CD14-positive monocyte (primary cell): ENCODE results near the gene SHISA6. TPM values are rescaled to one million over a fixed set of nuclear protein-coding genes. Genes with fewer than 3 reads are reported as not detected.
A peak's percentile ranks its signal among the peaks of the same experiment; 100 is the strongest.

Experiments used
- DNase-seq, 3 donors: peaks; one replicate each; pipeline ENCODE4 v3.0.0-alpha.2; 2011 to 2022
- H2AFZ ChIP-seq: 2 replicates; pipeline ENCODE4 v1.6.0; 2012; ENCODE audit warnings: mild to moderate bottlenecking, low read depth, low read length, inconsistent platforms; ENCODE audit not compliant: insufficient read depth, poor library complexity, severe bottlenecking
- H3K27ac ChIP-seq, 2 donors: 1 replicate in 1 of 2; 2 replicates in 1 of 2; pipeline ENCODE4 v1.5.1; 2012 to 2013; ENCODE audit warnings: low read length in 2 of 2, control low read depth in 1 of 2, inconsistent platforms in 1 of 2, low read depth in 1 of 2, mild to moderate bottlenecking in 1 of 2
- H3K27me3 ChIP-seq, 2 donors: one replicate each; pipeline versions ENCODE4 v1.6.0 to v1.6.1; 2011 to 2013; ENCODE audit warnings: low read length in 2 of 2; ENCODE audit not compliant: control insufficient read depth in 2 of 2, insufficient read depth in 2 of 2
- H3K36me3 ChIP-seq, 2 donors: replicated peaks in 1 of 2; 1 replicate in 1 of 2; 2 replicates in 1 of 2; pipeline versions ENCODE4 v1.5.1 to v1.6.1; 2012 to 2013; ENCODE audit warnings: low read length in 2 of 2, control low read depth in 1 of 2, inconsistent platforms in 1 of 2, mild to moderate bottlenecking in 1 of 2; ENCODE audit not compliant: insufficient read depth in 2 of 2, control insufficient read depth in 1 of 2
- H3K4me1 ChIP-seq, 2 donors: 1 replicate in 1 of 2; 2 replicates in 1 of 2; pipeline versions ENCODE4 v1.5.1 to v1.6.1; 2012 to 2013; ENCODE audit warnings: low read length in 2 of 2, control low read depth in 1 of 2, inconsistent platforms in 1 of 2, mild to moderate bottlenecking in 1 of 2, moderate library complexity in 1 of 2; ENCODE audit not compliant: insufficient read depth in 2 of 2, control insufficient read depth in 1 of 2
- H3K4me2 ChIP-seq: replicated peaks from 2 replicates; pipeline ENCODE3; 2012; ENCODE audit warnings: low read length, moderate library complexity, mild to moderate bottlenecking; ENCODE audit not compliant: poor library complexity, severe bottlenecking; ENCODE audit errors: extremely low read depth
- H3K4me3 ChIP-seq, 3 experiments: fragments of 200-600 bp in 1 of 3; sonication (generic) in 1 of 3; replicated peaks in 1 of 3; 1 replicate in 2 of 3; 2 replicates in 1 of 3; pipeline ENCODE4 v1.5.1; 2011 to 2013; ENCODE audit warnings: low read length in 3 of 3, mild to moderate bottlenecking in 3 of 3, control low read depth in 2 of 3, low read depth in 2 of 3, inconsistent platforms in 1 of 3, moderate library complexity in 1 of 3
- H3K79me2 ChIP-seq: 2 replicates; pipeline ENCODE4 v1.6.0; 2012; ENCODE audit warnings: mild to moderate bottlenecking, control low read depth, inconsistent platforms, low read length, moderate library complexity; ENCODE audit not compliant: insufficient read depth
- H3K9ac ChIP-seq: 2 replicates; pipeline ENCODE4 v1.6.0; 2017; ENCODE audit warnings: low read length, mild to moderate bottlenecking; ENCODE audit not compliant: insufficient read depth, poor library complexity, severe bottlenecking
- H3K9me3 ChIP-seq, 2 donors: replicated peaks in 1 of 2; 1 replicate in 1 of 2; 2 replicates in 1 of 2; pipeline versions ENCODE4 v1.5.1 to v1.6.1; 2012 to 2013; ENCODE audit warnings: low read length in 2 of 2, control low read depth in 1 of 2; ENCODE audit not compliant: control insufficient read depth in 1 of 2, insufficient read depth in 1 of 2
- H4K20me1 ChIP-seq: 2 replicates; pipeline ENCODE4 v1.6.0; 2012; ENCODE audit warnings: mild to moderate bottlenecking, low read length, control low read depth, moderate library complexity; ENCODE audit not compliant: insufficient read depth
- H3K27ac Mint-ChIP-seq, 7 donors: one replicate each; pipeline ENCODE4 v1.8.0; 2020; ENCODE audit warnings: mild to moderate bottlenecking in 7 of 7, mixed read lengths in 7 of 7, moderate library complexity in 6 of 7, inconsistent platforms in 2 of 7
- H3K27me3 Mint-ChIP-seq, 3 donors: one replicate each; pipeline ENCODE4 v1.8.0; 2021 to 2022; ENCODE audit warnings: low read depth in 3 of 3, mild to moderate bottlenecking in 3 of 3, mixed read lengths in 3 of 3, moderate library complexity in 3 of 3, inconsistent platforms in 1 of 3
- H3K36me3 Mint-ChIP-seq, 2 donors: one replicate each; pipeline ENCODE4 v1.8.0; 2020; ENCODE audit warnings: mixed read lengths in 2 of 2, inconsistent platforms in 1 of 2, mild to moderate bottlenecking in 1 of 2
- H3K4me1 Mint-ChIP-seq: one replicate; pipeline ENCODE4 v1.8.0; 2020; ENCODE audit warnings: mild to moderate bottlenecking, mixed read lengths
- H3K4me3 Mint-ChIP-seq, 2 donors: one replicate each; pipeline ENCODE4 v1.8.0; 2020; ENCODE audit warnings: mild to moderate bottlenecking in 2 of 2, mixed read lengths in 2 of 2, moderate library complexity in 1 of 2
- H3K9me3 Mint-ChIP-seq, 7 donors: one replicate each; pipeline ENCODE4 v1.8.0; 2020 to 2022; ENCODE audit warnings: mixed read lengths in 7 of 7, mild to moderate bottlenecking in 6 of 7, moderate library complexity in 6 of 7, inconsistent platforms in 2 of 7
- WGBS: methylation state at CpG from one replicate; pipeline ENCODE4 v1.1.5; 2013; ENCODE audit warnings: missing lambda C conversion rate; ENCODE audit not compliant: insufficient coverage; 5-methylcytosine and 5-hydroxymethylcytosine counted together
- intact Hi-C, 2 donors: fragments of 100-400 bp; cut with micrococcal nuclease; formaldehyde crosslinking; loops; one replicate each; pipeline versions ENCODE4 v1.15.0 to v1.15.1; 2023
- polyA plus RNA-seq, 3 donors: library from polyadenylated mRNA; depleted of rRNA in 1 of 3; unstranded in 2 of 3; stranded (reverse) in 1 of 3; fragments of 300-500 nt in 2 of 3; fragments of >200 nt in 1 of 3; fragmentation: Illumina TruSeq in 2 of 3; gene quantifications; 1 replicate in 2 of 3; 2 replicates in 1 of 3; pipeline ENCODE4 v1.2.3, GENCODE V29; 2012 to 2021
- TF ChIP-seq, protein P1 (sequence below): fragments of 200-600 bp; IDR thresholded peaks from one replicate; pipeline ENCODE4 v1.8.0; 2022; ENCODE audit warnings: antibody characterized with exemption, mild to moderate bottlenecking

Gene SHISA6
- polyA plus RNA-seq, 3 donors, result not detected

DNA sequence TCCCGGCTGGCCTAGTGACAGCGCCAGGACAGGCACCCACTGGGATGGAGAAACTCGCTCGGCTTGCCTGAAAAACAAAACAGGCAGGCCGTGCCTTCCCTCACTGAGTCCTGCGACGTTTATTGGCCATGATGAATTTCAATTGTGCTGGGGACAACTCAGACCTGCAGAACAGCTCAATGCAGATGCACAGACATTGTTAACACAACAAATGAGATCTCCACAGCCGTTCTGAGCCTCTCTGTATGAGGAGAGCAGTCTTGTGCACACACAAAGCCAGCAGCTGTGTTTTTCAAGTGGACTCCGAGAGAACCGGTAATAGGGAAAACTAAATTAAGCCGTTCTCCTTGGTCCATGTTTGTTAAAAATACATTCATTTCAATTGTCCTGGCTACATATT is 15.9 kb downstream of the SHISA6 start:
- no peak overlapping the region for H3K27ac Mint-ChIP-seq
- WGBS, result 84% methylated on average over 3 of the region's 11 CpGs
- Histone ChIP-seq H2AFZ (no peak overlapping the region), H3K9me3 (peaks cover 0 to 6% of the 10 kb centered on the region in 2 donors), H3K27me3 (no peaks in the 10 kb centered on the region), H3K36me3 (no peaks in the 10 kb centered on the region), H4K20me1 (no peaks in the 10 kb centered on the region), H3K79me2 (no peaks in the 10 kb centered on the region), H3K4me1 (no peaks in the 10 kb centered on the region), H3K4me2 (no peak overlapping the region), H3K9ac (no peak overlapping the region), H3K27ac (no peak overlapping the region), H3K4me3 (no peak overlapping the region)
- intact Hi-C loops, result no loop called here
- no peaks in the 10 kb centered on the region for H3K36me3 Mint-ChIP-seq
- H3K4me1 Mint-ChIP-seq, result no peaks in the 10 kb centered on the region
- DNase-seq, result no peak
- TF ChIP-seq, protein P1, sequence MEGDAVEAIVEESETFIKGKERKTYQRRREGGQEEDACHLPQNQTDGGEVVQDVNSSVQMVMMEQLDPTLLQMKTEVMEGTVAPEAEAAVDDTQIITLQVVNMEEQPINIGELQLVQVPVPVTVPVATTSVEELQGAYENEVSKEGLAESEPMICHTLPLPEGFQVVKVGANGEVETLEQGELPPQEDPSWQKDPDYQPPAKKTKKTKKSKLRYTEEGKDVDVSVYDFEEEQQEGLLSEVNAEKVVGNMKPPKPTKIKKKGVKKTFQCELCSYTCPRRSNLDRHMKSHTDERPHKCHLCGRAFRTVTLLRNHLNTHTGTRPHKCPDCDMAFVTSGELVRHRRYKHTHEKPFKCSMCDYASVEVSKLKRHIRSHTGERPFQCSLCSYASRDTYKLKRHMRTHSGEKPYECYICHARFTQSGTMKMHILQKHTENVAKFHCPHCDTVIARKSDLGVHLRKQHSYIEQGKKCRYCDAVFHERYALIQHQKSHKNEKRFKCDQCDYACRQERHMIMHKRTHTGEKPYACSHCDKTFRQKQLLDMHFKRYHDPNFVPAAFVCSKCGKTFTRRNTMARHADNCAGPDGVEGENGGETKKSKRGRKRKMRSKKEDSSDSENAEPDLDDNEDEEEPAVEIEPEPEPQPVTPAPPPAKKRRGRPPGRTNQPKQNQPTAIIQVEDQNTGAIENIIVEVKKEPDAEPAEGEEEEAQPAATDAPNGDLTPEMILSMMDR, result no peak
- peaks cover 0 to 10% (median 3%) of the 10 kb centered on the region in 7 donors for H3K9me3 Mint-ChIP-seq
- H3K4me3 Mint-ChIP-seq, result no peak overlapping the region
- H3K27me3 Mint-ChIP-seq, result peaks cover 0 to 4% (median 0%) of the 10 kb centered on the region in 3 donors

GRCh38 chr17:11264183-11264871 is 23.3 kb downstream of the SHISA6 start:
- WGBS, result no CpG with 5 or more reads among the region's 2 CpGs
- H3K9me3 ChIP-seq, result peaks cover 15 to 27% of the 10 kb centered on the region in 2 donors
- H3K79me2 ChIP-seq, result no peaks in the 10 kb centered on the region
- no peak overlapping the region for H3K27ac Mint-ChIP-seq
- H2AFZ ChIP-seq, result no peak overlapping the region
- intact Hi-C loops, result no loop called here
- no peaks in the 10 kb centered on the region for H3K27me3 ChIP-seq
- no peaks in the 10 kb centered on the region for H3K36me3 ChIP-seq
- H3K4me3 ChIP-seq, result no peak overlapping the region
- no peak for DNase-seq
- no peaks in the 10 kb centered on the region for H3K4me1 ChIP-seq
- H3K4me2 ChIP-seq, result no peak overlapping the region
- peaks cover 0 to 2% (median 0%) of the 10 kb centered on the region in 3 donors for H3K27me3 Mint-ChIP-seq
- H4K20me1 ChIP-seq, result no peaks in the 10 kb centered on the region
- no peak overlapping the region for H3K27ac ChIP-seq
- H3K4me3 Mint-ChIP-seq, result no peak overlapping the region
- H3K4me1 Mint-ChIP-seq, result no peaks in the 10 kb centered on the region
- peaks cover 5 to 26% (median 12%) of the 10 kb centered on the region in 7 donors for H3K9me3 Mint-ChIP-seq
- no peak overlapping the region for H3K9ac ChIP-seq
- TF ChIP-seq, protein P1, result peak; percentile 41
- H3K36me3 Mint-ChIP-seq, result no peaks in the 10 kb centered on the region
